OCI-LY1 (cell line): ENCODE results near the gene RAD51B.

Experiments
- EZH2 ChIP-seq: fragments of 200-600 bp; sonication (generic), shearing (Covaris generic); IDR thresholded peaks from 2 replicates; pipeline ENCODE4 v1.8.0; 2017; ENCODE audit warnings: borderline replicate concordance, mixed run types, mild to moderate bottlenecking, antibody characterized with exemption, low read length, moderate library complexity, mixed read lengths
- TF ChIP-seq, protein P1 (sequence below): fragments of 200-600 bp; sonication (generic), shearing (Covaris generic); IDR thresholded peaks from 2 replicates; pipeline ENCODE4 v1.5.1; 2017; ENCODE audit warnings: mild to moderate bottlenecking, antibody characterized with exemption, low read length, moderate library complexity, mixed read lengths

GRCh38 chr14:68172216-68172615 is 352.6 kb downstream of the RAD51B start:
- TF ChIP-seq, protein P1, sequence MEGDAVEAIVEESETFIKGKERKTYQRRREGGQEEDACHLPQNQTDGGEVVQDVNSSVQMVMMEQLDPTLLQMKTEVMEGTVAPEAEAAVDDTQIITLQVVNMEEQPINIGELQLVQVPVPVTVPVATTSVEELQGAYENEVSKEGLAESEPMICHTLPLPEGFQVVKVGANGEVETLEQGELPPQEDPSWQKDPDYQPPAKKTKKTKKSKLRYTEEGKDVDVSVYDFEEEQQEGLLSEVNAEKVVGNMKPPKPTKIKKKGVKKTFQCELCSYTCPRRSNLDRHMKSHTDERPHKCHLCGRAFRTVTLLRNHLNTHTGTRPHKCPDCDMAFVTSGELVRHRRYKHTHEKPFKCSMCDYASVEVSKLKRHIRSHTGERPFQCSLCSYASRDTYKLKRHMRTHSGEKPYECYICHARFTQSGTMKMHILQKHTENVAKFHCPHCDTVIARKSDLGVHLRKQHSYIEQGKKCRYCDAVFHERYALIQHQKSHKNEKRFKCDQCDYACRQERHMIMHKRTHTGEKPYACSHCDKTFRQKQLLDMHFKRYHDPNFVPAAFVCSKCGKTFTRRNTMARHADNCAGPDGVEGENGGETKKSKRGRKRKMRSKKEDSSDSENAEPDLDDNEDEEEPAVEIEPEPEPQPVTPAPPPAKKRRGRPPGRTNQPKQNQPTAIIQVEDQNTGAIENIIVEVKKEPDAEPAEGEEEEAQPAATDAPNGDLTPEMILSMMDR: no peak
- no peak for TF ChIP-seq EZH2
